HPDE6-E6E7 (cell line): ENCODE measurements around the gene TNNT2.

Experiments
- DNase-seq: peaks from one replicate; pipeline ENCODE4 v3.0.0; 2011; ENCODE audit warnings: missing footprints; ENCODE audit errors: extremely low spot score

Gene TNNT2

DNA sequence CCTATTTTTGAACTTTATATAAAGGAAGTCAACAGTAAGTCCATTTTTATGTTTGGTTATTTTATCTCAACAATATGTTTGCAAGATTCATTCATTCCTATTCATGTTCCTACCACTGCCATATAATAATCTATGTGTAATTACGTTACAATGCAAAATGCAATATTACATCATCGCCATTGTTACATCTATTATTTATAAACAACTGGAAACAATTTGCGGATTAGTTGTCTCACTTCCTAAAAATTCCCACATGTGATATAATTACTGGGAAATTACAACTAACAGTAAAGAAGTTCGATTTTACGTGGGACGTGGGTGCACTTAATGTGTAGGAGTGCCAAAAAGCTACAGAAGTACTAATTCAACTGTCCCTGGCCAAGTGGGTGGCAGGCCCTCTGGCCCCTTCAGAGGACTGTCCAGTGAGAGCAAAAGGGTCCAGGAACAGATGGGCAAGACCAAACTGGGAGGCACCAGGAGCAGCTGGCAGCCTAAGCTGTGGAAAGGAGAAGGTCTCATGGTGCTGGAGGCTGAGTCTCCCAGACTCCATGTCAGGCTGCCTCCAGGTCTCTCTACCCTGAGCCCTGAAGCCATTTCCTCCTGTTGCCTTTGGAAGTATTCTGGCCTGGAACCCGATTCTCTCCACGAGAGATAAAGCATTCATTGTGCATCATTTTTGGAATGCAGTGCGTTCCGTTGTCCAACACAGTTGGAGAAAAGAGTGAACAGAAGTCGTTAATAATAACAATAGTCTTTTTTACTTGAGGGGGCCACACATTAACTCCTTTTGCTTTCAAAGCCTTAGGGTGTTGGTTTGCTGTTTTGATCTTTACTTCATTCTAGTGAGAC, 42.9 kb downstream of the TNNT2 start:
- DNase-seq: no peak

- DNase-seq: no peak
These were observed 44.7 kb downstream of the TNNT2 start for GRCh38 chr1:201332616-201333335.

DNA sequence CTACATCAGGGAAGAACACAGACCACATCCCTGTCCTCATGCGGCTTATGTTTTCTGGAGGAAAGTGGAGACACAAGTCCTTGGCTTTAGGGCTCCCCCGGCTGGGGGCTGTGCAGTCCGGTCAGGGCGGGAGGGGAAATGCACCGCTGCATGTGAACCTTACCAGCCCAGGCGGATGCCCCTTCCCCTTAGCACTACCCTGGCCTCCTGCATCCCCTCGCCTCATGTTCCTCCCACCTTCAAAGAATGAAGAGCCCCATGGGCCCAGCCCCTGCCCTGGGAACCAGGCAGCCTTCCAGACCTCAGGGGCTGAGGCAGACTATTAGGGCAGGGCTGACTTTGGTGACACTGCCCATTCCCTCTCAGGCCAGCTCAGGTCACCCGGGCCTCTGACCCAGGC, 45.5 kb downstream of the TNNT2 start:
- no peak for DNase-seq

- no peak for DNase-seq
These were observed 46.3 kb downstream of the TNNT2 start for GRCh38 chr1:201331166-201331565.

DNA sequence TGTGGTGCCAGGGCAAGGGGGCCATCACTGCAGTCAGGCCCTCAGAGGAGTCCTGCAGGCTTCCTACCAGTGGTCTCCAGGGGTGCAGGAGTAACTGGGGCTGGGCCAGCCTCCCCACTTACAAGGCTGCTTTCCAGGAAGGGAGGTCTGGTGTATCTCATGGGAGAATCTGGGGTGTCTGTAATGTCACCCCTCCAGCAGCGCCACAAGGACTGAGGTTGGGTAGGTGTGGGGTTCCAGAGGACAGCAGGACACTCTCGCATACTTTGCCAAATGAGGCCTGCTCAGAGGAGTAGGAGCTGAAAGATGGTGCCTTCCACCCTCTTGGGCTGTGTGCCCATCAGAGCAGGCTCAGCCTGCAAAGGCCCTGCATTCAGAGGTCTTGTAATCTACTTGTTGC, 46.9 kb downstream of the TNNT2 start:
- DNase-seq: no peak

- DNase-seq: no peak
These were observed 47.7 kb downstream of the TNNT2 start for GRCh38 chr1:201329801-201330200.

DNA sequence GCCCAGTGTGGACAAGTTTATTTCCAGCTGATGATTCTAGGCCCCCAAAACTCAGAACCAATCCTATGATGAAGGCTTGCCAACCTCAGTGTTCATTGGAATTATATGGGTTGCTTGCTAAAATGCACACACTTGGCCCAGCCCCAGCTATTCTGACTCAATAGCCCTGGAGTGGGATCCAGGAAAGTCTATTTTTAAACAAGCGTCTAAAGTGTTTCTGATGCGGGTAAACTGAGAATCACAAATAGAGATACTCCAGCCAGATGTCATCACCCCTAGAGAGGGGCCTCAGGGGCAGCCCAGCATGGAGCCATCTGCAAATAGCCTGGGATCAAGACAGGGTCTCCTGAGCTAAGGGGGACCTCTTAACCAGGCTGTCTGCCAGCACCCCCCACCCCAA, 48.2 kb downstream of the TNNT2 start:
- DNase-seq: no peak

DNA sequence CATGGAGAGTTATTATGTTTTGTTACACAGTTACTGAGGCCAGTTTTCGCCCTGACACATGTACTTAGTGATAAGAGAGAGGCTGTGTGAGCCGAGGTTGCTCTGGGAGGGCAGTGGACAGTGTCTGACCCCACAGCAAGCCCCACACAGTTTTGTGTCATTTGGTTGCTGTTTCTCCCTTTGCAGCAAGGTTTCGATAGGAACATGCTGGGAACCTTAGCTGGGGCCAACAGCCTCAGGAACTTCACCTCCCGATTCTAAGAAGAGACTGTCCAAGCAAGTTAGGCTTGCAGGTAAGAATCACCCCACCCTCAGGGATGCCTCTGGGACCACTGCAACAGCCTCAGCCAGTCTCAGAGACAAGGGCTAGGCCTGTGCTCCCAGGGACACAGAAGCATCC, 48.9 kb downstream of the TNNT2 start:
- no peak for DNase-seq

- no peak for DNase-seq
These were observed 49.7 kb downstream of the TNNT2 start for GRCh38 chr1:201327687-201328240.

- no peak for DNase-seq
These were observed 50.8 kb downstream of the TNNT2 start for GRCh38 chr1:201326710-201327109.

GRCh38 chr1:201325678-201326060, 51.8 kb downstream of the TNNT2 start:
- DNase-seq: no peak

DNA sequence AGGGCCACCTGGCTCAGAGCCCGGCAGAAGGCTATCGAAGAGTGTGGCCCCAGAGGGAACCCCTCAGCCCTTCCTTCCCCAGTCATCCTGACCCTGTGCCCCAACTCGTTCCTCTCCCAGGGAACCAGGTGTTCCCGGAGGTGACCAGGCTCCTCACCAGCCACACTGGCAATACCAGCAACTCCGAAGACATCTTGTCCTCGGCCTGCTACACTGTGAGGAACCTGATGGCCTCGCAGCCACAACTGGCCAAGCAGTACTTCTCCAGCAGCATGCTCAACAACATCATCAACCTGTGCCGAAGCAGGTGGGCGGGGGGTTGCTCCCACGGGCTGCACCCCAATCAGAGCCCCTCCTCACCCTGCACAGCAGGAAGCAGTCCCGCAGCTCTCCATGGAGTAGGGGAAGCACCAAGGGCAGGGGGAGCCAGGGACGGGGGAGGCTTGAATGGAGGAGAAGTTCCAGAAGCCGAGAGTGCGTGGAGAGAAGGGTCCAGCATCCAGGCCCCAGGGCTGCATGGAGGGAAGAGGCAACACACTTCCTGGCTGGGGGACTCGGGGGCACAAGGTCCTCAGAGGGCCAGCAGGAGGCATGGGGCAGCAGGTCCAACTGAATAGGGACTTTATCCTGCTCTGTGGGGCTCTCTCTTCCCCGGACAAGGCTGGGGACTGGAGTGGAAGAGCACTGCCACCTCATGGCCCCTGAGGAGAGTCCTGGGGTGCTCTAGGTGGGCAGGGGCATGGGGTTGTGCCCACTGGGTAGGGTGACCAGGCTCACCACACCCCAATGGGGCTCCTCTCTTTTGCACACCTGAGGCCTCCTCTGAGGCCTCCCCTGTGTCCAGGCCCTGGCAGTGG, 52.4 kb downstream of the TNNT2 start:
- DNase-seq: no peak

DNA sequence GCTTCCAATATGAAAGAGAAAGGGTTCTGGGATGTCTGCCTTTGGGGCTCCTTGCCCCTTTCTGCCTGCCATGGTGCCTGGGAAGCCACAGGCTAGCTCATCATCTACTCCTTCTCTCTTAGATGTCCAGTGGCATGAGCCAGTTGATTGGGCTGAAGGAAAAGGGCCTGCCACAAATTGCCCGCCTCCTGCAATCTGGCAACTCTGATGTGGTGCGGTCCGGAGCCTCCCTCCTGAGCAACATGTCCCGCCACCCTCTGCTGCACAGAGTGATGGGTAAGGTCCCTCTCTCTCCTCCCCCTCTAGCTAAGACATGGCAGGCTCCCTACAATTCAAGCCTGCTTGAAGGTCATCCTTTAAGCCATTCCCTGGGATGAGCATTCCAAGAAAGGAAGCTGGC, 53.2 kb downstream of the TNNT2 start:
- DNase-seq: no peak

GRCh38 chr1:201322653-201323510, 54.6 kb downstream of the TNNT2 start:
- no peak for DNase-seq

- DNase-seq: no peak
These were observed 55.6 kb downstream of the TNNT2 start for GRCh38 chr1:201321826-201322390.

DNA sequence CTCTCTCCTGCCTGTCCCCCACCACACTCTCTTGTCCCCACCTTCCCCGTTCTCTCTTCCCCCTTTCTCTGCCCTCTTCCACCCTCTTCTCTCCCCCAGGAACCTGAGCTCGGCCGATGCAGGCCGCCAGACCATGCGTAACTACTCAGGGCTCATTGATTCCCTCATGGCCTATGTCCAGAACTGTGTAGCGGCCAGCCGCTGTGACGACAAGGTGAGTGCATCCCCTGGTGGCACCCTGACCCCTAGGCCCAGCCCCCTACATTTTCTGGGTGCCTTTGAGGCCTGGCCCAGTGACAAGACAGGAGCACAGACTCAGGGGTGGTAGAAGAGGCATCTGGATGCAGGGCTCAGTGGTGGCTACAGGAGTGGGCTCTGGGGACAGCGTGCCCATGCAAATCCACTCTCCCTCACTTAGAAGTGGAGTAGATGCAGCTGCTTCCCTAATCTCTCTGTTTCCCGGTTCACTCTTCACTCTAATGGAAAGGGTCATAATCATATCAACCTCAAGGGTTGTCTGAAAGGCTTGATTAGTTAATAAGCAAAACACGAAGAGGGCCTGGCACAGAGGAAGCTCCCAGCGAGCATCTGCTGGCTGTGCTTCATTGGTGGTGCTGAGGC, 57.2 kb downstream of the TNNT2 start:
- no peak for DNase-seq

GRCh38 chr1:201319631-201320030, 57.8 kb downstream of the TNNT2 start:
- no peak for DNase-seq

DNA sequence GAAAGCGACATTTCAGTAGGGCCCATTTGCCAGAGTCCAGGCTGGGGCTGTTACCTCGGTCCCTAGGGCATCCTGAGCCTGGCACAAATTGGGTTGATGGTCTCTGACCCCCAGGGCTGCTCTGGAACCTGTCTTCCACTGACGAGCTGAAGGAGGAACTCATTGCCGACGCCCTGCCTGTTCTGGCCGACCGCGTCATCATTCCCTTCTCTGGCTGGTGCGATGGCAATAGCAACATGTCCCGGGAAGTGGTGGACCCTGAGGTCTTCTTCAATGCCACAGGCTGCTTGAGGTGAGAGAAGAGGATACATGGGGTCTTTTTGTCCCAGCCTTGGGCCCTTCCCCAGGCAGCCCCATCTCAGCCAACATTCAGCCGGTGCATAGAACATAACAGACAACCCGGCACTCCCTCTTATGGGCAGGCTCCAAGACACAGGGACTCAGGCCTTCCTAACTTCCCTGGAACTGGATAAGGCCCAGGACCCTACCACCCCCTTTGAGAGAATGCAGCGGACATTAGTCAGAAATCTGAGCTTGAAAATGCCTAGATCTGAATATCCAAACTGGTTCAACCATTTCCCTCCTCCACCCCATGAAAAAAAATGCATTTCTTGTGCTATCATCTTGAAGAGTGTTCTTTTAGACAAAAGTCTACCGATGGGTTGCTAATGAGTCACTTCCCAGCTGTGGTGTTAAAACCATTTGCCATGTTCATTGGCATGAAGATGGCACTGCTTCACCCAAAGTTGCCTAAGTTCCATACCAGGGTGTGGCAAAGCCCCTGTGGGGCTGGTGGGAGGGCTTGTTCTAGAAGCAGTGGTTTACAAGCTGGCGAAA, 58.8 kb downstream of the TNNT2 start:
- DNase-seq: no peak

DNA sequence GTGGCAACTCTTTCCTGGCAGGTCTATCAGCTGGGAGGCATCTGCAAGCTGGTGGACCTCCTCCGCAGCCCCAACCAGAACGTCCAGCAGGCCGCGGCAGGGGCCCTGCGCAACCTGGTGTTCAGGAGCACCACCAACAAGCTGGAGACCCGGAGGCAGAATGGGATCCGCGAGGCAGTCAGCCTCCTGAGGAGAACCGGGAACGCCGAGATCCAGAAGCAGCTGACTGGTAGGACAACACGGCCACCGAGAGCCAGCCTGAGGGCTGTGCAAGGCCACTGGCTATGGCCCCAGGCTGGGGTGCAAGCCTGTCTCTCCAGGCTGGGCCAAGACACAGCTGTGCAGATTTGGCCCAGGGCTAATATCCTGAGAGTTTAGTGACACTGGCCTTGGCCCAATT, 59.9 kb downstream of the TNNT2 start:
- DNase-seq: no peak
